GM21619 (cell line): ENCODE data around the gene ADAM8.

Source experiments
- ATAC-seq: cut with Tn5 transposase; IDR thresholded peaks from one replicate; pipeline ENCODE4 v1.9.1; 2021; ENCODE audit not compliant: unreplicated experiment

ADAM8 gene

GRCh38 chr10:133309100-133309719, 32.5 kb upstream of the ADAM8 start:
- peak; percentile 66 for ATAC-seq

- peak; percentile 80 for ATAC-seq
Measured at GRCh38 chr10:133308421-133309099, 31.9 kb upstream of the ADAM8 start, which contains the start of the genes TUBGCP2 and ZNF511. Gene TUBGCP2, minus strand, starts transcription at chr10:133308872. Its CDS starts 5,931 bp downstream, at chr10:133302941. Gene ZNF511, plus strand, starts transcription at chr10:133308914. Its CDS starts 30 bp downstream, at chr10:133308944.

GRCh38 chr10:133307776-133308420, 31.2 kb upstream of the ADAM8 start:
- peak; percentile 41 for ATAC-seq

- ATAC-seq = no peak
Measured at GRCh38 chr10:133306941-133307379, 30.3 kb upstream of the ADAM8 start.

- ATAC-seq = no peak
Measured at GRCh38 chr10:133306097-133306476, 29.4 kb upstream of the ADAM8 start.

- no peak for ATAC-seq
Measured at GRCh38 chr10:133303206-133303605, 26.5 kb upstream of the ADAM8 start.

- ATAC-seq = no peak
Measured at GRCh38 chr10:133302230-133302629, 25.6 kb upstream of the ADAM8 start.

- no peak for ATAC-seq
Measured at GRCh38 chr10:133299738-133300137, 23.1 kb upstream of the ADAM8 start.

- ATAC-seq = no peak
Measured at GRCh38 chr10:133299224-133299623, 22.6 kb upstream of the ADAM8 start.

- no peak for ATAC-seq
Measured at GRCh38 chr10:133298466-133298865, 21.8 kb upstream of the ADAM8 start.

GRCh38 chr10:133297504-133297903, 20.8 kb upstream of the ADAM8 start:
- no peak for ATAC-seq

- no peak for ATAC-seq
Measured at GRCh38 chr10:133295426-133296320, 19.0 kb upstream of the ADAM8 start.

GRCh38 chr10:133294189-133294588, 17.5 kb upstream of the ADAM8 start:
- ATAC-seq = no peak

GRCh38 chr10:133293810-133294119, 17.1 kb upstream of the ADAM8 start:
- ATAC-seq = no peak

- no peak for ATAC-seq
Measured at GRCh38 chr10:133292919-133293809, 16.5 kb upstream of the ADAM8 start.

- no peak for ATAC-seq
Measured at GRCh38 chr10:133289761-133290160, 13.1 kb upstream of the ADAM8 start.

- no peak for ATAC-seq
Measured at GRCh38 chr10:133287832-133288500, 11.3 kb upstream of the ADAM8 start.

GRCh38 chr10:133286366-133286765, 9.7 kb upstream of the ADAM8 start:
- no peak for ATAC-seq

GRCh38 chr10:133285217-133285616, 8.5 kb upstream of the ADAM8 start:
- no peak for ATAC-seq

GRCh38 chr10:133283931-133284330, 7.3 kb upstream of the ADAM8 start:
- no peak for ATAC-seq
